HL-60/S4 treated with retinoic acid at 250 ng/mL for 4 days and 3 days (cell line): ENCODE measurements around the gene DEDD2.

Experiments
- in situ Hi-C: fragments of 300-500 bp; cut with MboI; formaldehyde crosslinking; loops from 2 replicates; pipeline ENCODE4 v1.7.0; 2022; ENCODE audit warnings: low sequenced_read_pairs

DEDD2 gene

GRCh38 chr19:42249149-42249750 lies 31.8 kb upstream of the DEDD2 start:
- in situ Hi-C loops = no loop called here

- in situ Hi-C loops = no loop called here
Observed at GRCh38 chr19:42248270-42249148, 31.0 kb upstream of the DEDD2 start.

- in situ Hi-C loops = no loop called here
Observed at GRCh38 chr19:42247640-42248199, 30.2 kb upstream of the DEDD2 start.

GRCh38 chr19:42246922-42247639 lies 29.6 kb upstream of the DEDD2 start:
- in situ Hi-C loops = no loop called here

- in situ Hi-C loops = no loop called here
Observed at GRCh38 chr19:42246143-42246921, 28.9 kb upstream of the DEDD2 start.

- in situ Hi-C loops = no loop called here
Observed at GRCh38 chr19:42245231-42245630, 27.8 kb upstream of the DEDD2 start.

GRCh38 chr19:42244347-42245220 lies 27.1 kb upstream of the DEDD2 start:
- in situ Hi-C loops = no loop called here

- in situ Hi-C loops = no loop called here
Observed at GRCh38 chr19:42242512-42243409, 25.3 kb upstream of the DEDD2 start, which contains the start of gene GSK3A. TSS of gene GSK3A (minus strand) at chr19:42242602. CDS start at chr19:42242465, 137 bp downstream.

GRCh38 chr19:42242069-42242511 lies 24.6 kb upstream of the DEDD2 start:
- in situ Hi-C loops = no loop called here

GRCh38 chr19:42241279-42241678 lies 23.8 kb upstream of the DEDD2 start:
- in situ Hi-C loops = no loop called here

GRCh38 chr19:42239544-42240220 lies 22.2 kb upstream of the DEDD2 start:
- in situ Hi-C loops = no loop called here

- in situ Hi-C loops = no loop called here
Observed at GRCh38 chr19:42235181-42235580, 17.7 kb upstream of the DEDD2 start.

GRCh38 chr19:42234364-42234763 lies 16.9 kb upstream of the DEDD2 start:
- in situ Hi-C loops = no loop called here

GRCh38 chr19:42233678-42234292 lies 16.3 kb upstream of the DEDD2 start:
- in situ Hi-C loops = no loop called here

- in situ Hi-C loops = no loop called here
Observed at GRCh38 chr19:42233106-42233505, 15.6 kb upstream of the DEDD2 start.

- in situ Hi-C loops = no loop called here
Observed at GRCh38 chr19:42232435-42232834, 15.0 kb upstream of the DEDD2 start.

GRCh38 chr19:42230571-42230970 lies 13.1 kb upstream of the DEDD2 start:
- in situ Hi-C loops = no loop called here
